GM12878 (cell line): ENCODE measurements around the gene RAD51B. TPM values are rescaled to one million over a fixed set of nuclear protein-coding genes. Genes with fewer than 3 reads are reported as not detected.

ENCODE experiments used
- ATAC-seq: fragments of 200-7000 bp; cut with Tn5 transposase; 3 replicates; pipeline ENCODE4 v1.9.1; 2020; ENCODE audit warnings: mild to moderate bottlenecking, moderate library complexity
- BruUV-seq: library from RNA; stranded (reverse); fragments of 400-500 nt; replicated peaks from 2 replicates; lab custom pipeline; 2021; lab: Mats Ljungman, UMichigan
- CTCF ChIA-PET: fragments of 300-600 bp; sonication (Branson Sonifier 250); formaldehyde crosslinking; extraction: SDS; loops from one replicate; lab custom pipeline; 2021; ENCODE audit warnings: inconsistent platforms; lab: Yijun Ruan, JAX
- POLR2A ChIA-PET: fragments of 350-600 bp; formaldehyde crosslinking; extraction: SDS; loops from one replicate; lab custom pipeline; 2021; ENCODE audit warnings: inconsistent platforms; lab: Charles Lee
- RAD21 ChIA-PET: fragments of 300-600 bp; sonication (Branson Sonifier 250); formaldehyde crosslinking; loops from one replicate; lab custom pipeline; 2023; ENCODE audit warnings: antibody characterized with exemption; ENCODE audit not compliant: unreplicated experiment; lab: Charles Lee
- SMC1A ChIA-PET: fragments of 300-600 bp; sonication (Branson Sonifier 250); formaldehyde crosslinking; loops from one replicate; lab custom pipeline; 2023; ENCODE audit not compliant: unreplicated experiment, uncharacterized antibody; lab: Charles Lee
- DNase-seq: peaks from one replicate; pipeline ENCODE4 v3.0.0-alpha.2; 2011; ENCODE audit warnings: low read depth, low spot score
- FAIRE-seq: peaks from 3 replicates; lab custom pipeline; 2011; peaks lifted over from hg19 to GRCh38; lab: Jason Lieb, UNC
- H2AFZ ChIP-seq: 2 replicates; pipeline ENCODE4 v1.6.0; 2011; ENCODE audit warnings: low read depth, low read length, control low read depth; ENCODE audit not compliant: control insufficient read depth
- H3K27ac ChIP-seq: 2 replicates; pipeline ENCODE4 v1.5.1; 2011; ENCODE audit warnings: control low read depth; ENCODE audit not compliant: control insufficient read depth, insufficient read depth
- H3K27me3 ChIP-seq, 2 experiments: replicated peaks in 1 of 2; 2 replicates each; pipeline versions ENCODE4 v1.6.0 to v1.6.1; 2011; ENCODE audit warnings: low read length in 1 of 2; ENCODE audit not compliant: control insufficient read depth in 2 of 2, insufficient read depth in 2 of 2
- H3K36me3 ChIP-seq, 2 experiments: 2 replicates each; pipeline ENCODE4 v1.5.1; 2011; ENCODE audit warnings: low read length in 1 of 2; ENCODE audit not compliant: control insufficient read depth in 2 of 2, insufficient read depth in 2 of 2
- H3K4me1 ChIP-seq: 2 replicates; pipeline ENCODE4 v1.6.1; 2011; ENCODE audit warnings: mild to moderate bottlenecking, low read length, moderate library complexity, mixed read lengths; ENCODE audit not compliant: control insufficient read depth, insufficient read depth
- H3K4me2 ChIP-seq: 2 replicates; pipeline ENCODE4 v1.6.0; 2011; ENCODE audit warnings: control low read depth; ENCODE audit not compliant: control insufficient read depth, insufficient read depth
- H3K4me3 ChIP-seq: fragments of 200-600 bp; sonication (generic); 2 replicates; pipeline ENCODE4 v1.5.1; 2016
- H3K79me2 ChIP-seq: 2 replicates; pipeline ENCODE4 v1.6.0; 2011; ENCODE audit warnings: low read length; ENCODE audit not compliant: control insufficient read depth, insufficient read depth
- H3K9ac ChIP-seq: 2 replicates; pipeline ENCODE4 v1.8.0; 2011; ENCODE audit warnings: low read length, control low read depth, mixed read lengths; ENCODE audit not compliant: control insufficient read depth, insufficient read depth
- H3K9me3 ChIP-seq: replicated peaks from 3 replicates; pipeline ENCODE4 v1.5.1; 2011; ENCODE audit warnings: mild to moderate bottlenecking, low read length; ENCODE audit not compliant: control insufficient read depth, insufficient read depth
- H4K20me1 ChIP-seq: 2 replicates; pipeline ENCODE4 v1.6.0; 2011; ENCODE audit not compliant: control insufficient read depth, insufficient read depth
- E2F4 ChIP-seq: IDR thresholded peaks from 2 replicates; pipeline ENCODE4 v1.6.1; 2012; ENCODE audit warnings: low read depth, low read length, improper control_type of control experiment
- HDAC6 ChIP-seq: fragments of 200-600 bp; sonication (generic); IDR thresholded peaks from one replicate; pipeline ENCODE4 v1.8.0; 2017; ENCODE audit warnings: antibody characterized with exemption; ENCODE audit not compliant: unreplicated experiment
- IRF3 ChIP-seq: fragments of 450-650 bp; IDR thresholded peaks from 2 replicates; pipeline ENCODE4 v1.6.1; 2014; ENCODE audit warnings: mild to moderate bottlenecking
- JUNB ChIP-seq: IDR thresholded peaks from 2 replicates; pipeline ENCODE4 v1.6.1; 2016; ENCODE audit warnings: antibody characterized with exemption, mild to moderate bottlenecking
- MEF2A ChIP-seq: IDR thresholded peaks from 2 replicates; pipeline ENCODE4 v1.6.1; 2011; ENCODE audit warnings: low read depth, mild to moderate bottlenecking, low read length, moderate library complexity; ENCODE audit not compliant: insufficient read depth
- MTA2 ChIP-seq: fragments of 450-650 bp; IDR thresholded peaks from 2 replicates; pipeline ENCODE4 v1.6.1; 2016; ENCODE audit warnings: low read depth, mild to moderate bottlenecking, moderate library complexity
- NFXL1 ChIP-seq: fragments of 450-650 bp; IDR thresholded peaks from 2 replicates; pipeline ENCODE4 v1.6.1; 2017; ENCODE audit warnings: antibody characterized with exemption, mild to moderate bottlenecking, borderline replicate concordance
- NR2F1 ChIP-seq: fragments of 450-650 bp; conservative IDR thresholded peaks from 2 replicates; pipeline ENCODE4 v1.6.1; 2017; ENCODE audit warnings: mild to moderate bottlenecking
- PML ChIP-seq: IDR thresholded peaks from 2 replicates; pipeline ENCODE4 v1.6.1; 2012; ENCODE audit warnings: low read length, inconsistent platforms
- SMARCA5 ChIP-seq: fragments of 450-650 bp; IDR thresholded peaks from 2 replicates; pipeline ENCODE4 v1.6.1; 2017; ENCODE audit warnings: mild to moderate bottlenecking
- SRF ChIP-seq, 2 experiments: IDR thresholded peaks; 2 replicates each; pipeline ENCODE4 v1.6.1; 2011; ENCODE audit warnings: low read depth in 2 of 2, low read length in 2 of 2, mild to moderate bottlenecking in 1 of 2, moderate library complexity in 1 of 2
- TCF12 ChIP-seq: IDR thresholded peaks from 2 replicates; pipeline ENCODE4 v1.6.1; 2011; ENCODE audit warnings: low read depth, mild to moderate bottlenecking, low read length
- WGBS: methylation state at CpG from one replicate; pipeline ENCODE4 v1.1.6; 2016; ENCODE audit warnings: low lambda C conversion rate; ENCODE audit not compliant: insufficient replicate concordance, insufficient coverage; ENCODE audit errors: missing lambda C conversion rate; 5-methylcytosine and 5-hydroxymethylcytosine counted together
- in situ Hi-C: fragments of 300-500 bp; cut with MboI; formaldehyde crosslinking; loops from 9 replicates; pipeline ENCODE4 v1.14.3; 2018; ENCODE audit warnings: mixed read lengths
- intact Hi-C: fragments of 100-400 bp; cut with micrococcal nuclease; formaldehyde crosslinking; loops from one replicate; pipeline ENCODE4 v1.14.2; 2022; ENCODE audit not compliant: unreplicated experiment
- polyA plus RNA-seq, 11 experiments: library from polyadenylated mRNA; depleted of rRNA in 4 of 11; unstranded in 6 of 11; stranded (reverse) in 5 of 11; fragments of >200 nt; fragmentation: Nextera tagmentation in 4 of 11; fragmentation: Illumina TruSeq in 1 of 11; extraction: Ambion mirVana in 4 of 11; extraction: Trizol in 1 of 11; gene quantifications; 1 replicate in 1 of 11; 2 replicates in 10 of 11; pipeline versions ENCODE4 v1.2.1 to v1.2.3, GENCODE V29; 2011 to 2016; ENCODE audit warnings: inconsistent platforms in 2 of 11, missing spikeins in 2 of 11, low read depth in 1 of 11
- total RNA-seq, 4 experiments: library from RNA; depleted of rRNA in 3 of 4; stranded (reverse); fragments of >200 nt in 3 of 4; fragmentation: Illumina TruSeq in 1 of 4; extraction: Trizol in 1 of 4; gene quantifications; 2 replicates each; pipeline versions ENCODE4 v1.2.1 to v1.2.3, GENCODE V29; 2013 to 2021

The RAD51B gene
- total and polyA plus RNA-seq, 10 of the 15 experiments (the other 5 are each of a cell fraction or from before 2014, with no cell fraction given): 9.8 to 26.8 (median 21.3) TPM

- no peaks in the 10 kb centered on the region for H4K20me1 ChIP-seq
- FAIRE-seq (no peak), ATAC-seq (no peak)
- no TSS peak for BruUV-seq
- H3K4me1 ChIP-seq: no peaks in the 10 kb centered on the region
- no peak overlapping the region for H3K4me3 ChIP-seq
- in situ Hi-C loops: no loop called here
- RAD21 ChIA-PET: no interaction called here
- POLR2A ChIA-PET: interaction anchor here (0.6 kb wide), 1 partner anchor 194 kb away, joined by 4 read pairs; no protein-coding TSS in a partner anchor
- TF ChIP-seq SRF (IDR thresholded peaks at IDR 0.05; ENCODE audit: low read depth in 2 of 2, low read length in 2 of 2) (no peak), MTA2 (no peak), NR2F1 (no peak), IRF3 (no peak), E2F4 (no peak), TCF12 (no peak), JUNB (no peak), NFXL1 (no peak), SMARCA5 (no peak), MEF2A (no peak), HDAC6 (no peak), PML (no peak)
- TF ChIP-seq, all 136 proteins: peak for 0
- H3K79me2 ChIP-seq: no peaks in the 10 kb centered on the region
- H3K9ac ChIP-seq: no peak overlapping the region
- no peak for DNase-seq
- SMC1A ChIA-PET: no interaction called here
- 59% methylated on average over 10 of the region's 10 CpGs for WGBS
- H3K27ac ChIP-seq: no peak overlapping the region
- no peak overlapping the region for H3K4me2 ChIP-seq
- peaks cover 5% of the 10 kb centered on the region; the same call in 1 of the 3 replicates for H3K9me3 ChIP-seq
- CTCF ChIA-PET: no interaction called here
- intact Hi-C loops: no loop called here
- H2AFZ ChIP-seq: no peak overlapping the region
- no peaks in the 10 kb centered on the region for H3K27me3 ChIP-seq
- no peaks in the 10 kb centered on the region for H3K36me3 ChIP-seq
Observed at GRCh38 chr14:68604822-68605221, 785.2 kb downstream of the RAD51B start.
